Suprapubic skin (tissue), 4 donors: Measurements from ENCODE around the gene CTNNBL1.

Experiments used
- POLR2A ChIP-seq, 2 donors: fragments of 450-650 bp; IDR thresholded peaks; one replicate each; pipeline ENCODE4 v1.6.1; 2017; ENCODE audit warnings: antibody characterized with exemption in 2 of 2, mild to moderate bottlenecking in 2 of 2, moderate library complexity in 2 of 2
- POLR2AphosphoS5 ChIP-seq, 3 donors: sonication (generic); formaldehyde crosslinking; IDR thresholded peaks; one replicate each; pipeline ENCODE4 v1.6.1; 2017; ENCODE audit warnings: antibody characterized with exemption in 3 of 3
- TF ChIP-seq, protein P1 (sequence below), 2 donors: fragments of 200-600 bp in 1 of 2; fragments of 450-650 bp in 1 of 2; sonication (generic) in 1 of 2; IDR thresholded peaks; one replicate each; pipeline ENCODE4 v1.5.1; 2016 to 2019; ENCODE audit warnings: antibody characterized with exemption in 2 of 2, mild to moderate bottlenecking in 1 of 2, moderate library complexity in 1 of 2

DNA sequence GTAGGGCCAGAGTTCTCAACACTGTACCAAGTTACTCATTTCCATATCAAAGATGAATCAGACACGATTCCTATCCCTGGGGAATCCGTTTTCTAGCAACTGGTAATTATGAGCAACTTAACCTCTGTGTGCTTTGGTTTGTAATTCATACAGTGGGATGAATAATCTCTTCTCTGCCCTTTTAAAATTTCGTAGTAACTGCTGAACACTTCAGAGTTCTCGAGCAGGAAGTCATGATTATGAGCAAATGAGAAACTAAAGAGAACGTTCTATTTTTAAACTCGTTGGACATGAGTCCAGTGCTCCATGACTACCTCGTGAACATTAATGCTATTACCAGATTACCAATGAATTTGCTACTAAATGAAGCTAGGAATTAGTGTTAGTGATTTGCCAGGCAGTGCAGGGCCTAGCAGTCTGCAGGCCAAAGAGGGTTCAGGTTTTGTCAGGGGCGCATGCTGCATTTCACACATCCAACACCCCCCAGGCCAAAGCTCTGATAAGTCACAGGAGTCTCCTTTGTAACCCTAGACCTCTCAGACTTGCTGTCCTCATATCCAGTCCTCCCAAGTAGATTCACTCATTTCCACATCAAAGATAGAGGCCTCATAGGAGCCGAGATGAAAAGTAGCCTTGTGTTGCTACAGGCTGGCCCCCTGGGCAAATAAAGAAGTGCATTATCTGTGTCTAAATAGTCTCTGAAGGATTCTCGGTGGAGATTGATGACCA, 163.3 kb downstream of the CTNNBL1 start:
- TF ChIP-seq POLR2A (IDR thresholded peaks at IDR 0.05) (no peak), POLR2AphosphoS5 (IDR thresholded peaks at IDR 0.05) (no peak)
- TF ChIP-seq, protein P1, sequence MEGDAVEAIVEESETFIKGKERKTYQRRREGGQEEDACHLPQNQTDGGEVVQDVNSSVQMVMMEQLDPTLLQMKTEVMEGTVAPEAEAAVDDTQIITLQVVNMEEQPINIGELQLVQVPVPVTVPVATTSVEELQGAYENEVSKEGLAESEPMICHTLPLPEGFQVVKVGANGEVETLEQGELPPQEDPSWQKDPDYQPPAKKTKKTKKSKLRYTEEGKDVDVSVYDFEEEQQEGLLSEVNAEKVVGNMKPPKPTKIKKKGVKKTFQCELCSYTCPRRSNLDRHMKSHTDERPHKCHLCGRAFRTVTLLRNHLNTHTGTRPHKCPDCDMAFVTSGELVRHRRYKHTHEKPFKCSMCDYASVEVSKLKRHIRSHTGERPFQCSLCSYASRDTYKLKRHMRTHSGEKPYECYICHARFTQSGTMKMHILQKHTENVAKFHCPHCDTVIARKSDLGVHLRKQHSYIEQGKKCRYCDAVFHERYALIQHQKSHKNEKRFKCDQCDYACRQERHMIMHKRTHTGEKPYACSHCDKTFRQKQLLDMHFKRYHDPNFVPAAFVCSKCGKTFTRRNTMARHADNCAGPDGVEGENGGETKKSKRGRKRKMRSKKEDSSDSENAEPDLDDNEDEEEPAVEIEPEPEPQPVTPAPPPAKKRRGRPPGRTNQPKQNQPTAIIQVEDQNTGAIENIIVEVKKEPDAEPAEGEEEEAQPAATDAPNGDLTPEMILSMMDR (IDR thresholded peaks at IDR 0.05) = no peak
